ENCODE measurements around the gene ITGB3.

The ITGB3 gene

DNA sequence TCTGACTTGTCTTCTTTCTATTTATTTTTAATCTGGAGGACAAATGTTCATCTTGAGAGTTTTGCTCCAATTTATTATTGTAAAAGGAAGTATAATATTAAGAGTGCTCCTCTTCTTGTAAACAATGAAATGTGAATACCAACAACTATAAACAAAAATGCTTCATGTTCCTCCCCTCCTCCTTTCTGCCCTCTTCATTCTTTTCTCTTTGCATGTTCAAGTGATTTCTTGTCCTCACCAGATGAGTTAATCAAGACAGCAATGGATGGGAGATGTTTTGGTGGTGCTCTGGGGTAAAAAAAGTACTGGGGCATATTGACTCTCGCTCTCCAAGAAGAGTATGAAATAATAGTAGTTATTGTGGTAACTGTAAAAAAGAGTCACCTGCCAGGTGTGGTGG lies 24.3 kb downstream of the ITGB3 start:
- TF ChIP-seq, protein P1, sequence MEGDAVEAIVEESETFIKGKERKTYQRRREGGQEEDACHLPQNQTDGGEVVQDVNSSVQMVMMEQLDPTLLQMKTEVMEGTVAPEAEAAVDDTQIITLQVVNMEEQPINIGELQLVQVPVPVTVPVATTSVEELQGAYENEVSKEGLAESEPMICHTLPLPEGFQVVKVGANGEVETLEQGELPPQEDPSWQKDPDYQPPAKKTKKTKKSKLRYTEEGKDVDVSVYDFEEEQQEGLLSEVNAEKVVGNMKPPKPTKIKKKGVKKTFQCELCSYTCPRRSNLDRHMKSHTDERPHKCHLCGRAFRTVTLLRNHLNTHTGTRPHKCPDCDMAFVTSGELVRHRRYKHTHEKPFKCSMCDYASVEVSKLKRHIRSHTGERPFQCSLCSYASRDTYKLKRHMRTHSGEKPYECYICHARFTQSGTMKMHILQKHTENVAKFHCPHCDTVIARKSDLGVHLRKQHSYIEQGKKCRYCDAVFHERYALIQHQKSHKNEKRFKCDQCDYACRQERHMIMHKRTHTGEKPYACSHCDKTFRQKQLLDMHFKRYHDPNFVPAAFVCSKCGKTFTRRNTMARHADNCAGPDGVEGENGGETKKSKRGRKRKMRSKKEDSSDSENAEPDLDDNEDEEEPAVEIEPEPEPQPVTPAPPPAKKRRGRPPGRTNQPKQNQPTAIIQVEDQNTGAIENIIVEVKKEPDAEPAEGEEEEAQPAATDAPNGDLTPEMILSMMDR (IDR thresholded peaks at IDR 0.05; ENCODE audit: unreplicated experiment in 3 of 3): no peak
- H3K27ac Mint-ChIP-seq: peak overlapping the region; percentile 38 to 99 (median 94)
- H3K4me3 Mint-ChIP-seq: no peak overlapping the region
- H3K9me3 Mint-ChIP-seq: no peaks in the 10 kb centered on the region
- no peaks in the 10 kb centered on the region for H3K27me3 Mint-ChIP-seq (ENCODE audit: low read depth)
- no peaks in the 10 kb centered on the region for H3K36me3 Mint-ChIP-seq (ENCODE audit: low read depth)
- peaks cover 67% of the 10 kb centered on the region for H3K4me1 Mint-ChIP-seq

GRCh38 chr17:47278561-47278960 lies 24.9 kb downstream of the ITGB3 start:
- Mint-ChIP-seq H3K4me1 (peaks cover 64% of the 10 kb centered on the region), H3K4me3 (peak overlapping the region in 1 of 3 experiments; percentile 4), H3K27me3 (ENCODE audit: low read depth) (no peaks in the 10 kb centered on the region), H3K9me3 (no peaks in the 10 kb centered on the region), H3K27ac (peak overlapping the region; percentile 93 to 99 (median 93)), H3K36me3 (ENCODE audit: low read depth) (no peaks in the 10 kb centered on the region)
- TF ChIP-seq, protein P1 (IDR thresholded peaks at IDR 0.05; ENCODE audit: unreplicated experiment in 3 of 3): no peak

- Mint-ChIP-seq H3K4me3 (peak overlapping the region in 2 of 3 experiments; percentile 4 to 20), H3K9me3 (no peaks in the 10 kb centered on the region), H3K4me1 (peaks cover 57% of the 10 kb centered on the region), H3K27ac (peak overlapping the region; percentile 93 to 99 (median 93)), H3K36me3 (ENCODE audit: low read depth) (no peaks in the 10 kb centered on the region), H3K27me3 (ENCODE audit: low read depth) (no peaks in the 10 kb centered on the region)
- TF ChIP-seq, protein P1 (IDR thresholded peaks at IDR 0.05; ENCODE audit: unreplicated experiment in 3 of 3): no peak
These were observed 25.6 kb downstream of the ITGB3 start for GRCh38 chr17:47279062-47279801.

GRCh38 chr17:47280072-47280811 lies 26.6 kb downstream of the ITGB3 start:
- peaks cover 48% of the 10 kb centered on the region for H3K4me1 Mint-ChIP-seq
- H3K36me3 Mint-ChIP-seq (ENCODE audit: low read depth): no peaks in the 10 kb centered on the region
- no peak overlapping the region for H3K4me3 Mint-ChIP-seq
- no peaks in the 10 kb centered on the region for H3K9me3 Mint-ChIP-seq
- peak overlapping the region; percentile 93 to 99 (median 93) for H3K27ac Mint-ChIP-seq
- TF ChIP-seq, protein P1 (IDR thresholded peaks at IDR 0.05; ENCODE audit: unreplicated experiment in 3 of 3): no peak
- H3K27me3 Mint-ChIP-seq (ENCODE audit: low read depth): no peaks in the 10 kb centered on the region

- H3K4me3 Mint-ChIP-seq: no peak overlapping the region
- H3K4me1 Mint-ChIP-seq: peaks cover 44% of the 10 kb centered on the region
- H3K27ac Mint-ChIP-seq: peak overlapping the region in 2 of 3 experiments; percentile 85 to 99
- no peaks in the 10 kb centered on the region for H3K27me3 Mint-ChIP-seq (ENCODE audit: low read depth)
- no peaks in the 10 kb centered on the region for H3K36me3 Mint-ChIP-seq (ENCODE audit: low read depth)
- TF ChIP-seq, protein P1 (IDR thresholded peaks at IDR 0.05; ENCODE audit: unreplicated experiment in 3 of 3): no peak
- H3K9me3 Mint-ChIP-seq: no peaks in the 10 kb centered on the region
These were observed 27.6 kb downstream of the ITGB3 start for GRCh38 chr17:47281216-47281615.
